ENCODE data around the gene SUMF1. TPM values are rescaled to one million over a fixed set of nuclear protein-coding genes. Genes with fewer than 3 reads are reported as not detected.
"Not testable (repeated sequence)": the region's sequence is repeated elsewhere in the genome, so short reads cannot be mapped to it uniquely, and the experiment has no call there.

Gene SUMF1
- total RNA-seq, 2 donors from 2014 or later, result 13.1 to 15.3 TPM

DNA sequence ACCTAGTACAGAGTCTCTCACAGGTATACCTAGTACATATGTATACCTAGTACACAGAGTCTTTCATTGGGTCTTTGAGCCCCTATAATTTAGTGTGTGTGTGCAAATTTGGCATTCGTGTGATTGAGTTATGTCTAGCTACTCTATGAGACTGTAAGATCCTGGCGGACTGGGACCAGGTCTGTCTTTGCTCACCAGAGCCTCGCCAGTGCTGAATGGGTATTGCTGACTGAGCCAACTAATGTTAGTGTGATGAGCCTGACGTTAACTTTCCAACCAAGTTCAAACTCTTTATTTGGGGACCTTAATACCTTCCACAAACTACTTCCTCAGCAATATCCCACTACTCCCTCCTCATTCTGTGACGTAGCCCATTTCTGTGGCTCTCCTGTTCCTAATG is 128.3 kb downstream of the SUMF1 start:
- peaks cover 6% of the 10 kb centered on the region for H3K36me3 Mint-ChIP-seq (ENCODE audit: low read depth)
- H3K4me3 Mint-ChIP-seq, result peak overlapping the region; percentile 67
- DNase-seq (no peak), ATAC-seq (no peak)
- no peaks in the 10 kb centered on the region for H3K9me3 ChIP-seq (ENCODE audit: control insufficient read depth, low read length, poor library complexity, severe bottlenecking)
- no peak overlapping the region for H3K27ac Mint-ChIP-seq
- peaks cover 6% of the 10 kb centered on the region for H3K4me1 Mint-ChIP-seq
- no peaks in the 10 kb centered on the region for H3K27me3 Mint-ChIP-seq

DNA sequence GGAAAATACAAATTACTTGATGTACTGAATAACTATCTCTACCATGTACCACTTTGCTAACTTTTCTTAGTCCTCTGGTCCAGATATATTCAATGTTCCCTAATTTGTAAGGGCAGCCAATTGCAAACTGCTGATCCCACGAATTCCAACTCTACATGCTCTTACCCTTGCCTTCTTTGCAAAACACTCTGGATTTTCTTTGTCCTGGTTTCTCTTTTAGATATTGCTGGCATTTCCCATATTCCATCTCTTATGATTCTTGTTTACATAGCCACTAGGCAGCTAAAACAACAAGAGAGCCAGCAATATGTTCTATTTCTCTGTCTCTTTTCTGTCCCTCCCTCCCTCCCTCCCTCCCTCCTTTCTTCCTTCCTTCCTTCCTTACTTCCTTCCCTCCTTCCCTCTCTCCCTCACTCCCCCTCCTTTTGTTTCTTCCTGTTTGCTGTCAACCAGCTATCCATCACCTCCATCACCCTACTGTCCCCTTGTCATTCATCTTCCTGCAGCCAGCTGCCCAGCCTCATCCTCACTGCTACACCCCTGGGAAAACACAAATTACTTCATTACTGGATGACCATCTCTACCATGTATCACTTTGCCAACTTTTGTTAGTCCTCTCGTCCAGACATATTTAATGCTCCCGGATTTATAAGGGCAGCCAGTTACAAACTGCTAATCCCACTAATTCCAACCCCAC is 130.1 kb downstream of the SUMF1 start:
- Mint-ChIP-seq H3K27ac (no peak overlapping the region), H3K4me3 (no peak overlapping the region), H3K4me1 (peaks cover 3% of the 10 kb centered on the region), H3K36me3 (ENCODE audit: low read depth) (peaks cover 2% of the 10 kb centered on the region), H3K27me3 (no peaks in the 10 kb centered on the region)
- H3K9me3 ChIP-seq (ENCODE audit: control insufficient read depth, low read length, poor library complexity, severe bottlenecking), result no peaks in the 10 kb centered on the region
- no peak for DNase-seq
- ATAC-seq, result no peak

DNA sequence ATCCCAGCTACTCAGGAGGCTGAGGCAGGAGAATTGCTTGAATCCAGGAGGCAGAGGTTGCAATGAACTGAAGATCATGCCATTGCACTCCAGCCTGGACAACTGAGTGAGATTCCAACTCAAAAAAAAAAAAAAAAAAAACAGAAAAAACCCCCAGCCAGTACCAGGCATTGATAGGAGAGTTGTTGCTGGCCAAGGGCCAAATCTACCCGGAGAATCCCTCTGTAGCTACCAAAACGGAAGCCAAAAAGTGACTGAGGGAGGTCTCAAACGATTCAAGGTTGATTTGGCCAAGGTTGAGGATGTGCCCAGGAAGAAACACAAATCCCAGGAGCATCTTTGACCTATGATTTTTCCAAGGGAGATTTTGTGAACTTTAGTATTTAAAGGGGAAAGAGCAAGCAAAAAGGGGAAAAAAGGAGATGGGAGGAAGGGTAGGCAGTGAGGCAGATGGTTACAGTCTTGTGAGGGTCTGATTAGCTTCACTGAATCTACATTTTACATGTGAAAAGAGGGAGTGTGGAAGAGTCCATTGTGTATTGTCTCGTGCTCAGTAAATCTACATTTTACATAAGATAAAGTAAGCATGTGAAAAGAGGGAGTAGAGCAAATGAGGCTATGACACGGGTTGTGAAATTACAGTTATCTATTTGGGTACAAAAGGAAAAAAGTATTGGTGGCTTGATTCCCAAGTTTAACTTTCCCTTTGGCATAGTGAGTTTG is 131.1 kb downstream of the SUMF1 start:
- no peaks in the 10 kb centered on the region for H3K9me3 ChIP-seq (ENCODE audit: control insufficient read depth, low read length, poor library complexity, severe bottlenecking)
- Mint-ChIP-seq H3K36me3 (ENCODE audit: low read depth) (peaks cover 2% of the 10 kb centered on the region), H3K27ac (no peak overlapping the region), H3K27me3 (no peaks in the 10 kb centered on the region), H3K4me1 (peaks cover 3% of the 10 kb centered on the region), H3K4me3 (no peak overlapping the region)
- no peak for DNase-seq
- ATAC-seq, result no peak

DNA sequence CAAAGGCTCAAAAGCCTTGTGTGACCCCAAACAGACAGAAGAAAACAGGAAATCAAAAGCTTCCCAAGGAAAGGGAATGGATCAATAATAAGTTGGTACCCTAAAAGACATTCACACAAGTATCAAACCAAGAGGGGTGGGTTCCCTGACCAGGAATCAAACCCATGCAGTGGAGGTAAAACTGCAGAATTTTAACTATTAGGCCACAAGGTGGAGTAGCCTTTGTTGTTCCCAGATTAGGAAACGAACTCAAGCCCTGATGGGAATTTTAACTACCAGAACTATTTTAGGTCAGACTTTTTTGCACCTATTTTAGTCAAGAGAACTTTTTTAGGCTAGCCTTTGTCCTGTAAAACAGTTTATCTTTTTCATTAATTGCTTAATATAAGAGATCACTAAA is 132.5 kb downstream of the SUMF1 start:
- Mint-ChIP-seq H3K27ac (no peak overlapping the region), H3K4me3 (no peak overlapping the region), H3K36me3 (ENCODE audit: low read depth) (peaks cover 2% of the 10 kb centered on the region), H3K27me3 (no peaks in the 10 kb centered on the region), H3K4me1 (no peaks in the 10 kb centered on the region)
- ATAC-seq (no peak), DNase-seq (no peak)
- H3K9me3 ChIP-seq (ENCODE audit: control insufficient read depth, low read length, poor library complexity, severe bottlenecking), result no peaks in the 10 kb centered on the region

DNA sequence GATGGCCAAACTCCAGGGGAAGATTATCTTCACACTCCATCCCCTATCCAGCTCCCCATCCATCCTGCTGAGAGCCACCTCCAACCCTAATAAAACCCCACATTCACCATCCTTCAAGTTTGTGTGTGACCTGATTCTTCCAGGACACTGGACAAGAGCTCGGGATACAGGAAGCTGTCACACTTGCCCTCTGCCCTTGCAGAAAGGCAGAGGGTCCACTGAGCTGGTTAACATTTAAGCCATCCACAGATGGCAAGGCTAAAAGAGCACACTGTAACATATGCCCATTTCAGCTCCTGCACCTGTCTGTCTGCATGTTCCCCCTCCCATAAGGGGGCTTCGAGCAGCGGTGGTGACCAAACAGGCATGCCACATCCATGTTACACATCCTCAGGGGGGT is 134.1 kb downstream of the SUMF1 start:
- no peaks in the 10 kb centered on the region for H3K27me3 Mint-ChIP-seq
- no peak overlapping the region for H3K4me3 Mint-ChIP-seq
- no peak for ATAC-seq
- no peak for DNase-seq
- H3K9me3 ChIP-seq (ENCODE audit: control insufficient read depth, low read length, poor library complexity, severe bottlenecking), result no peaks in the 10 kb centered on the region
- no peaks in the 10 kb centered on the region for H3K4me1 Mint-ChIP-seq
- H3K27ac Mint-ChIP-seq, result no peak overlapping the region
- H3K36me3 Mint-ChIP-seq (ENCODE audit: low read depth), result peaks cover 2% of the 10 kb centered on the region

DNA sequence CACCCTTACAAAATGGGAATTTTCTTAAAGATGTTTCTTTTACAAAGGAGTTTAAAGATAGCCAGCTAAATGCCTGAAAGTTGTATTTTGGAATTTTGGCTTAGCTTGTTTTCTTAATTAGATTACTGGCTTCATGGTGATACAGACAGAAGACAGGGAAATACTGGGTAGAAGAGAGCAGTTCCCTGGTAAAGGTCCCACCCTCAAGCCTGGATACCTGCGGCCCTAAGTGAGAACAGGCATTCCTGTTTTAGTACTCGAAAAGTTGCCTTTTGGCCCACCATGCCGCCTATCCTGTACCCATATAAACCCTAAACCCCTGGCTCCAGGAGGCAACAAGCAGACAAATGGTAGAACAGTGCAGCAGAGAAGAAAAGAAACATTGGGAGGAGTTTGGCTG is 134.5 kb downstream of the SUMF1 start:
- DNase-seq (no peak), ATAC-seq (no peak)
- H3K9me3 ChIP-seq (ENCODE audit: control insufficient read depth, low read length, poor library complexity, severe bottlenecking), result no peaks in the 10 kb centered on the region
- no peaks in the 10 kb centered on the region for H3K27me3 Mint-ChIP-seq
- H3K36me3 Mint-ChIP-seq (ENCODE audit: low read depth), result peaks cover 2% of the 10 kb centered on the region
- no peaks in the 10 kb centered on the region for H3K4me1 Mint-ChIP-seq
- no peak overlapping the region for H3K27ac Mint-ChIP-seq
- H3K4me3 Mint-ChIP-seq, result no peak overlapping the region

DNA sequence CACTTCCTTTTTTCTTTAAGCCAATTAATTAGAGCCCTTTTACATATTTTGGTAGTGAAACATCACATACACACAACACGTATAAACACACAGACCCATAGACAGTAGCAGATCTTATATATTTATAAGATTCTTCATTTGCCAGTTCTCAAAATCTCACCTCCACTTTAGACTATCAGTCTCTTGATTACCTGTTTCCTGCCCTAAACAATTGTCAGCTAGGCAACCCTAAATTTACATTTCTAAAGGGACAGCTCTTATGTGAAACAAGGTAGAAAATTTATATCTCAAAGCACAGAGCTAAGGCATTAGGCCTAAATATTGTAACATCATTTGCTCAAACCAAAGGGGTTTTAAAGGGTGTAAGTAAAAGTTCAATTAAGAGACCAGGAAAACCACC is 135.0 kb downstream of the SUMF1 start:
- Mint-ChIP-seq H3K27ac (no peak overlapping the region), H3K4me1 (no peaks in the 10 kb centered on the region), H3K4me3 (no peak overlapping the region), H3K36me3 (ENCODE audit: low read depth) (peaks cover 2% of the 10 kb centered on the region), H3K27me3 (no peaks in the 10 kb centered on the region)
- DNase-seq (no peak), ATAC-seq (no peak)
- H3K9me3 ChIP-seq (ENCODE audit: control insufficient read depth, low read length, poor library complexity, severe bottlenecking), result no peaks in the 10 kb centered on the region

DNA sequence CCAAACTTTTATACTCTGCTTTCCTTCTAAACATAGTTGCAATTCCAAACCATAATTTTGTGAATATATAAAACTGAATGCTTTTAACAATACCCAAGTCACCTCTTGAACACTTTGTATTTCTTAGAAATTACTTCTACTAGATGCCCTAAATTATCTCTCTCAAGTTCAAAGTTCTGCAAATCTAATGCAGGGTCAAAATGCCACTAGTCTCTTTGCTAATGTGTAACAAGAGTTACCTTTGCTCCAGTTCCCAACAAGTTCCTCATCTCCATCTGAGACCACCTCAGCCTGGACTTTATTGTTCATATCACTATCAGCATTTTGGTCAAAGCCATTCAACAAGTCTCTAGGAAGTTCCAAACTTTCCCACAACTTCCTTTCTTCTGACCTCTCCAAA is 137.3 kb downstream of the SUMF1 start:
- ATAC-seq, result not testable (repeated sequence)

DNA sequence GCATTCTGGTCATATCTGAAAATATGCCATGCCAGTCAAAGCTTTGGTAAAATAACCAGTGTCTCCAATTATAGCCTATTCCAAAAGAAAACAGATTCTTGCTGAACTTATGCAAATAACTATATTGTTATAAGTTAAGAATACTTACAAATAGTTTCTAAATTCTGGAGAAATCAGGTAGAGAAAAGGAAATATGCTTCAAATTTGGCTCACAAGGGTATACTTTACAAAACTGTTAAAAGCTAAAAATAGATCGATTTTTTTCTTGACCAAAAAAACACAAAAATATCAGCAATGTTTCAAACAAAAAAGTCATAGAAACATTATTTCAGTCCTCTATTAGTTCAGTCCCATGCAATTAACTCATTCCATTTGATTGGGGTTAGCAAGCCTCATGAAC is 140.2 kb downstream of the SUMF1 start:
- Mint-ChIP-seq H3K4me1 (peaks cover 3% of the 10 kb centered on the region), H3K36me3 (ENCODE audit: low read depth) (no peaks in the 10 kb centered on the region), H3K27ac (no peak overlapping the region)

More for the DNA sequence above, 137.3 kb downstream of the SUMF1 start:
- not testable (repeated sequence) for DNase-seq; H3K36me3 Mint-ChIP-seq (ENCODE audit: low read depth); H3K27ac Mint-ChIP-seq; H3K27me3 Mint-ChIP-seq; H3K9me3 ChIP-seq (ENCODE audit: control insufficient read depth, low read length, poor library complexity, severe bottlenecking); H3K4me1 Mint-ChIP-seq; H3K4me3 Mint-ChIP-seq

DNA sequence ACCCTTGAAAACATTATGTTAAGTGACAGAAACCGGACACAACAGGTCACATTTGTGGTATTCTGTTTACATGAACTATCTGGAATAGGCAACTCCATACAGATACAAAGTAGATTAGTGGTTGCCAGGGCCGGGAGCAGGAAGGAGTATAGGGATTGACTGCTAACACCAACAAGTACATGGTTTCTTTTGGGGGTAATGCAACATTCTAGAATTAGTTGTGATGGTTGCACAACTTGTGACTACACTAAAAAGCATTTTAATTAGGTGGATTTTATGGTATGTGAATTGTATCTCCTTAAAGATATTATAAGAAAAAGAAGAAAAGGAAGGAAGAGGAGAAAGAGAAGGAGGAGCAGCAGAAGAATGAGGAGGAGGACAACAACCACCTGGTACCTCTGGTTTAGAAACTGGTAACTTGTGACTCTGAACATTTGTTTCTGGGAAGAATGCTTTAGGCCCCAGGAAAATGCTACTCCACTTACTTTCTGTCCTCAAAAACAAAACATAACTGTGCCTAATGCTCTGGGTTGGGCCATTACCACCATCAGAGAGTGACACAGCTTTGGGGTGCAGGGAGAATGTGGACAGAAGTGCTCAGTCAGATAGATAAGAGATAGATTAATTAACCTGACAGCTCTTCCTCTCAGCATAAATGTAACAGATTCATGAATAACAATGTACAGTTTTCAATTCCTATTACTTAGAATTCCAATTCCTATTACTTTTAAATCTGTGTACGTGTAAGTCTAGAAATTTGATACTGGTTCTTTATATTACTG is 143.6 kb downstream of the SUMF1 start:
- Mint-ChIP-seq H3K27me3 (no peaks in the 10 kb centered on the region), H3K4me3 (no peak overlapping the region), H3K27ac (no peak overlapping the region)

More for the DNA sequence above, 140.2 kb downstream of the SUMF1 start:
- H3K4me3 Mint-ChIP-seq, result no peak overlapping the region
- no peaks in the 10 kb centered on the region for H3K27me3 Mint-ChIP-seq
- no peak for DNase-seq
- H3K9me3 ChIP-seq (ENCODE audit: control insufficient read depth, low read length, poor library complexity, severe bottlenecking), result no peaks in the 10 kb centered on the region
- ATAC-seq, result no peak

DNA sequence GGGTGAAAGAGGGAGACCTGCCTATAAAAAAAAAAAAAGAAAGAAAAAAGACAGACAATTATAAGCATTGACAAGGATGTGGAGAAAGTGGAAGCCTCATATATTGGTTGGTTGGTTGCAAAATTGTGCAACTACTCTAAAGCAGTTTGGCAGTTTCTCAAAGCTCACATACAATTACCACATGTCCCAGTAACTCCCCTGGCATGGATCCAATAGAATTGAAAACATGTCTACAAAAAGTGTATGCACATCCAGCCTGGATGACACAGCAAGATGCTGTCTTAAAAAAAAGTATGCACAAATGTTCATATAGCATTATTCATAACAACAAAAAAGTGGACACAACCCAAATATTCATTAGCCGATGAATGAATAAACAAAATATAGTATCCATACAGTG is 144.4 kb downstream of the SUMF1 start:
- Mint-ChIP-seq H3K36me3 (ENCODE audit: low read depth) (no peaks in the 10 kb centered on the region), H3K27me3 (no peaks in the 10 kb centered on the region), H3K27ac (no peak overlapping the region), H3K4me1 (peaks cover 3% of the 10 kb centered on the region), H3K4me3 (no peak overlapping the region)
- no peaks in the 10 kb centered on the region for H3K9me3 ChIP-seq (ENCODE audit: control insufficient read depth, low read length, poor library complexity, severe bottlenecking)
- DNase-seq (no peak), ATAC-seq (no peak)

More for the DNA sequence above, 143.6 kb downstream of the SUMF1 start:
- DNase-seq (no peak), ATAC-seq (no peak)
- peaks cover 3% of the 10 kb centered on the region for H3K4me1 Mint-ChIP-seq
- H3K9me3 ChIP-seq (ENCODE audit: control insufficient read depth, low read length, poor library complexity, severe bottlenecking), result no peaks in the 10 kb centered on the region
- no peaks in the 10 kb centered on the region for H3K36me3 Mint-ChIP-seq (ENCODE audit: low read depth)

DNA sequence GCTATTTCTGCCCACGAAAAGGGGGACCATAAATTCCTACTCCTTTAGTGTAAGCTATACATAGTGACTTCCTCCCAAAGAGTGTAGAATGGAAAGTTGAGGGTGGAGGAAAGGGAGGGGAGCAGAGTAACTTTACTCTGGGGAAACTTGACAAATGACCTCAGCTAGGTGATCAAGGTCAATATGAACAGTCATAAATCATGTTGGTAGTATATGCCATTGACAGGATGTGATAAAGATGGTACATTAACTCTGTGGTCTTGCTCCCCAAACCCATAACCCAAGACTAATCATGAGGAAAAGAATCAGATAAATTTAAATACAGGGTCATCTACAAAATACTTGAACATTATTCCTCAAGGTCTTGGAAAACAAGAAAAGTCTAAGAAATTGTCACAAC is 145.3 kb downstream of the SUMF1 start:
- Mint-ChIP-seq H3K36me3 (ENCODE audit: low read depth) (no peaks in the 10 kb centered on the region), H3K4me1 (peaks cover 3% of the 10 kb centered on the region), H3K27ac (no peak overlapping the region), H3K27me3 (no peaks in the 10 kb centered on the region), H3K4me3 (no peak overlapping the region)
- DNase-seq (no peak), ATAC-seq (no peak)
- H3K9me3 ChIP-seq (ENCODE audit: control insufficient read depth, low read length, poor library complexity, severe bottlenecking), result no peaks in the 10 kb centered on the region

DNA sequence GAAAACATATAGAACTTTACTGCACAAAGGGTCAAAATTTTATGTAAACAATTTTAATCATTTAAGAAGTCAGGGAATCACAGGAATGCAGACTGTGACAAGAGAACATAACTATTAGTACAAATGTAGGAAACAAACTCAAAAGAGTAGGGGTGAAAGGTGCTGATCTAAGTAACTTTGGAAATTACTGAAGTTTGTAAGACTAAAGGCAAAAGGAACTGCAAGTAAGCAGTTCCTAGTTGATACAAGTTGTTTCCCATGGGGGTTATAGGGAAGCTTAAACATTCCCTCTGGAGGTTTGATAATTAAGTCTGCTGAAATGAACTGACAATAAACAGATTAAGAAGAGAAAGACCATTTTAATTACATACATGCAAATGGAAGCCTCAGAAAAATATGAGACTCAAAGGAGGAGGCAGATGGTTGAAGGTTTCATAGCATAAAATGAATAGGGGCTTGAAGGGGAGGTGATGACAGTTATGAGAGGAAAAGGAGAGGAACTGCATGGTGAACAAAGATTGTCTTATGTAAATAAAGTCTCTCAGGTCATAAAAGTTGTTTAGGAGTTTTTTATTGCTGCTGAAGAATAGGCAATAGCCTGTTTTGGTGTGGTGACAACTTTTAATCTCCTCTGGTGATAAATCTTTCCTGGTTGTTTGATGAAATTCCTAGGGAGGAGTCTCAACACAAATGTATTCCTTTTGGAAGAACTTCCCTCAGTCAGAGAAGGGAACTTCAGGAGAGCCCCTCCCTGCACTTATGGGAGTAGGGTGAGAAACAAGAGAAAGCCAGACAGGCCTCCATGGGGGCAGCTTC is 146.8 kb downstream of the SUMF1 start:
- no peak for ATAC-seq
- DNase-seq, result no peak
- Mint-ChIP-seq H3K4me1 (peaks cover 3% of the 10 kb centered on the region), H3K4me3 (no peak overlapping the region), H3K27me3 (no peaks in the 10 kb centered on the region), H3K36me3 (ENCODE audit: low read depth) (peaks cover 3% of the 10 kb centered on the region), H3K27ac (no peak overlapping the region)
- H3K9me3 ChIP-seq (ENCODE audit: control insufficient read depth, low read length, poor library complexity, severe bottlenecking), result no peaks in the 10 kb centered on the region

Data from T-helper 17 cell (primary cell).